PFSK-1 (cell line): ENCODE measurements around the gene MEGF6.

Experiments
- FOXP2 ChIP-seq: optimal IDR thresholded peaks from 2 replicates; pipeline ENCODE3; 2011; ENCODE audit warnings: borderline replicate concordance, control low read depth, inconsistent platforms; ENCODE audit not compliant: insufficient read depth; ENCODE audit errors: extremely low read length, extremely low read depth
- POLR2AphosphoS5 ChIP-seq: IDR thresholded peaks from 2 replicates; pipeline ENCODE4 v1.6.1; 2012; ENCODE audit warnings: low read depth, mild to moderate bottlenecking, control low read depth, low read length, moderate library complexity
- REST ChIP-seq, 2 experiments: IDR thresholded peaks; 2 replicates each; pipeline versions ENCODE4 v1.6.1 to v1.8.0; 2011 to 2012; ENCODE audit warnings: low read depth in 2 of 2, low read length in 2 of 2, control low read depth in 1 of 2, inconsistent platforms in 1 of 2, mild to moderate bottlenecking in 1 of 2, moderate library complexity in 1 of 2; ENCODE audit not compliant: insufficient read depth in 1 of 2

GRCh38 chr1:3529099-3529729 lies 82.1 kb downstream of the MEGF6 start:
- no peak for TF ChIP-seq POLR2AphosphoS5
- TF ChIP-seq REST (IDR thresholded peaks at IDR 0.05; ENCODE audit: insufficient read depth in 1 of 2, low read depth in 2 of 2, low read length in 2 of 2): no peak
- no peak for TF ChIP-seq FOXP2
